GM13977 (cell line): ENCODE data around the gene PLA1A.

Experiments used
- DNase-seq: peaks from one replicate; pipeline ENCODE4 v3.0.0; 2012; ENCODE audit warnings: low spot score
- in situ Hi-C: fragments of 300-500 bp; cut with MboI; formaldehyde crosslinking; loops from one replicate; pipeline ENCODE4 v1.12.0; 2022; ENCODE audit warnings: low sequenced_read_pairs, low pct_unique_long_range_greater_than_20kb, mixed read lengths, inconsistent platforms; ENCODE audit not compliant: unreplicated experiment
- TF ChIP-seq, protein P1 (sequence below): IDR thresholded peaks from 2 replicates; pipeline ENCODE4 v1.5.1; 2012; ENCODE audit warnings: mild to moderate bottlenecking, control low read depth; ENCODE audit not compliant: insufficient read depth; ENCODE audit errors: extremely low read depth, missing control alignments

PLA1A gene

DNA sequence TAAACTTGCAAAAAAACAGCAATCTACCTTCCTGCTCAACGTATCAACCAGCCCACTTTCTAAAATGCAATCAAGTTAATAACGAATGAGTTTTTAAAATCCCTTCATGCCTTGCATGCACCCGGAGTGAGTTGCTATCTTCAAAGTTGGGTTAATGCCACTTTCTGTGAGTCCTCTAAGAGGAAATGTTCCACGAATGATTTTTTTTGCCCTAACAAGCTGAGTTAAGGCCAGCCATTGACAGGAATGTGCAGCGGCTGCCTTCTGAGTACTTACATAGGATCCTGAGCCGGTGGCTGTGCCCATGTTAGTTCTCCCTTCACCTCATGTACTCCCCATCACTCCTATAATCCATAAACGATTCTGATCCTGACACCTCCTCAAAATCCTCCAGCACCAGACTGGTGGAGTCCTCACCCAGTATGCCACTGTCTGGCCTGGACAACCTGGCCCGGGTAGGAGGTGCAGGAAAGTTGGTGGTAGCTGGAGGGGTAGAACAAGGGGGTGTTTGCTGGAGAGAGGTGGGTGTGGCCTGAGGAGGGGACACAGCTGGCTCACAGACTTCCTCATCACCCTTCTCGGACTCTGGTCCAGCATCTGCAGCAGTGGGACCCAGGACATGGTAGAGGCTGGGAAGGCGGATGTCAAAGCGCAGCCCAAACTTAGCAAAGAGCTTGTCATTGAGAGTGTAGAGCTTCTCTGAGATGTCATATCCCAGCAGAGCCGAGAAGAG, 50.3 kb downstream of the PLA1A start:
- TF ChIP-seq, protein P1, sequence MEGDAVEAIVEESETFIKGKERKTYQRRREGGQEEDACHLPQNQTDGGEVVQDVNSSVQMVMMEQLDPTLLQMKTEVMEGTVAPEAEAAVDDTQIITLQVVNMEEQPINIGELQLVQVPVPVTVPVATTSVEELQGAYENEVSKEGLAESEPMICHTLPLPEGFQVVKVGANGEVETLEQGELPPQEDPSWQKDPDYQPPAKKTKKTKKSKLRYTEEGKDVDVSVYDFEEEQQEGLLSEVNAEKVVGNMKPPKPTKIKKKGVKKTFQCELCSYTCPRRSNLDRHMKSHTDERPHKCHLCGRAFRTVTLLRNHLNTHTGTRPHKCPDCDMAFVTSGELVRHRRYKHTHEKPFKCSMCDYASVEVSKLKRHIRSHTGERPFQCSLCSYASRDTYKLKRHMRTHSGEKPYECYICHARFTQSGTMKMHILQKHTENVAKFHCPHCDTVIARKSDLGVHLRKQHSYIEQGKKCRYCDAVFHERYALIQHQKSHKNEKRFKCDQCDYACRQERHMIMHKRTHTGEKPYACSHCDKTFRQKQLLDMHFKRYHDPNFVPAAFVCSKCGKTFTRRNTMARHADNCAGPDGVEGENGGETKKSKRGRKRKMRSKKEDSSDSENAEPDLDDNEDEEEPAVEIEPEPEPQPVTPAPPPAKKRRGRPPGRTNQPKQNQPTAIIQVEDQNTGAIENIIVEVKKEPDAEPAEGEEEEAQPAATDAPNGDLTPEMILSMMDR: no peak
- no peak for DNase-seq
- in situ Hi-C loops: no loop called here

DNA sequence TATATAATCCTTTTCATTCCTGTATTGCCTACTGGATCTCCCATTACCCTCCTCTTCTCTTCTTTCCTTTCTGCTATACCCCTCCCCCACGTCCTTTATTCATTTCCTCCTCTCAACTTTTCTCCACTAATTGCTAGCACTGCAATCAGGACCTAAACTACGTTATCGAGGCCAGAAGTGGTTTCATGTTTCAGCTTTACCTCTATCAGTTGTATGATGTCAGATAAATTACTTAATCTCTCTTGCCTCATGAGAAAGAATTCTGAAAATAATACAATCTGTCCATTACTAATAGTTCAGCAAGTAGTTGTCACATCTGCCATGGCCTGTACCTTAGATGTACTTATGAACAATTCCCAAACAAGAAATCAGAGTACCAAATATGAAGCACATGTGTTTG, 52.1 kb downstream of the PLA1A start:
- no peak for DNase-seq
- in situ Hi-C loops: no loop called here
- TF ChIP-seq, protein P1: no peak

- DNase-seq: no peak
- TF ChIP-seq, protein P1: no peak
- in situ Hi-C loops: no loop called here
Observed at GRCh38 chr3:119652306-119653033, 54.8 kb downstream of the PLA1A start.

GRCh38 chr3:119653876-119654275, 56.2 kb downstream of the PLA1A start:
- in situ Hi-C loops: no loop called here
- TF ChIP-seq, protein P1: no peak
- no peak for DNase-seq

GRCh38 chr3:119657887-119658702, 60.4 kb downstream of the PLA1A start:
- in situ Hi-C loops: no loop called here
- DNase-seq: no peak
- TF ChIP-seq, protein P1: no peak

DNA sequence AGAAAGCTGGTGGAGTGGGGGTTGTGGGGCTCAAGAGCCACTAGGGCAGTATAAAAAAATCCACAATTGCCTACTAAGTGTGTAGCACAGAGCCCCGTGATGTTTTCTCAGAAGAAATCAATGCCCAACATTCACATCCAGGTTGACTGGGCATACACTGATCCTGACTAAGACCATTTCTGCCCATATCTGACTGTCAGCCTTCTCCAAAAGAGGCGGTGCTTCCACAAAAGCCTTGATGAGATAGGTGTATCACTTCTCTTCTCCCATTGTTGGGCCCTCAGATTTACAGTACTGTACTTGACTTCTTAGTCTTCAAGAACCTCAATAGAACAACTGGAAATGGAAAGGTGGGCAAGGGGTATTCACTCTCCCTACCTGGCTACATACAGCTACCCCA, 61.3 kb downstream of the PLA1A start:
- in situ Hi-C loops: no loop called here
- no peak for DNase-seq
- TF ChIP-seq, protein P1: no peak
